DMS79 treated with DMSO at 0.1 percent for 48 hours (cell line): ENCODE data around the gene RTN1.

Experiments used
- DNase-seq: peaks from one replicate; lab custom pipeline; 2025; lab: John Stamatoyannopoulos, UW

The RTN1 gene

GRCh38 chr14:59547310-59547709 is 323.3 kb downstream of the RTN1 start:
- no peak for DNase-seq
